ENCODE results near the gene DDO. TPM values are rescaled to one million over a fixed set of nuclear protein-coding genes. Genes with fewer than 3 reads are reported as not detected.

Gene DDO, protein sequence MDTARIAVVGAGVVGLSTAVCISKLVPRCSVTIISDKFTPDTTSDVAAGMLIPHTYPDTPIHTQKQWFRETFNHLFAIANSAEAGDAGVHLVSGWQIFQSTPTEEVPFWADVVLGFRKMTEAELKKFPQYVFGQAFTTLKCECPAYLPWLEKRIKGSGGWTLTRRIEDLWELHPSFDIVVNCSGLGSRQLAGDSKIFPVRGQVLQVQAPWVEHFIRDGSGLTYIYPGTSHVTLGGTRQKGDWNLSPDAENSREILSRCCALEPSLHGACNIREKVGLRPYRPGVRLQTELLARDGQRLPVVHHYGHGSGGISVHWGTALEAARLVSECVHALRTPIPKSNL
- polyA plus RNA-seq (2011; rRNA removed) (0.67 and 0.68 TPM in 2 replicates), polyA minus RNA-seq (2011; rRNA and poly(A)+ RNA removed) (0.39 and 0.55 TPM in 2 replicates)

- Histone ChIP-seq H3K27ac (ENCODE audit: low read depth, low read length) (no peak within 1 kb of the TSS), H3K27me3 (ENCODE audit: control insufficient read depth, insufficient read depth, low read length) (peaks cover 17% of the 10 kb centered on the region), H3K9me3 (ENCODE audit: control insufficient read depth, insufficient read depth, low read length) (no peaks in the 10 kb centered on the region), H3K4me3 (ENCODE audit: low read depth, low read length) (peak within 1 kb of the TSS; percentile 38)
- no peak for DNase-seq (ENCODE audit: low read depth, low spot score)
- TF ChIP-seq, protein P1, sequence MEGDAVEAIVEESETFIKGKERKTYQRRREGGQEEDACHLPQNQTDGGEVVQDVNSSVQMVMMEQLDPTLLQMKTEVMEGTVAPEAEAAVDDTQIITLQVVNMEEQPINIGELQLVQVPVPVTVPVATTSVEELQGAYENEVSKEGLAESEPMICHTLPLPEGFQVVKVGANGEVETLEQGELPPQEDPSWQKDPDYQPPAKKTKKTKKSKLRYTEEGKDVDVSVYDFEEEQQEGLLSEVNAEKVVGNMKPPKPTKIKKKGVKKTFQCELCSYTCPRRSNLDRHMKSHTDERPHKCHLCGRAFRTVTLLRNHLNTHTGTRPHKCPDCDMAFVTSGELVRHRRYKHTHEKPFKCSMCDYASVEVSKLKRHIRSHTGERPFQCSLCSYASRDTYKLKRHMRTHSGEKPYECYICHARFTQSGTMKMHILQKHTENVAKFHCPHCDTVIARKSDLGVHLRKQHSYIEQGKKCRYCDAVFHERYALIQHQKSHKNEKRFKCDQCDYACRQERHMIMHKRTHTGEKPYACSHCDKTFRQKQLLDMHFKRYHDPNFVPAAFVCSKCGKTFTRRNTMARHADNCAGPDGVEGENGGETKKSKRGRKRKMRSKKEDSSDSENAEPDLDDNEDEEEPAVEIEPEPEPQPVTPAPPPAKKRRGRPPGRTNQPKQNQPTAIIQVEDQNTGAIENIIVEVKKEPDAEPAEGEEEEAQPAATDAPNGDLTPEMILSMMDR (IDR thresholded peaks at IDR 0.05; ENCODE audit: low read depth, low read length), result no peak
- POLR2A ChIA-PET, result no interaction called here
- CTCF ChIA-PET, result interaction anchor here (1.9 kb wide), 1 partner anchor 376 kb away, joined by 6 read pairs; no protein-coding TSS in a partner anchor
These were observed at the start of gene DDO for GRCh38 chr6:110415086-110415916. Gene DDO (minus strand): TSS chr6:110415575. CDS start chr6:110413462, 2,113 bp downstream.

GRCh38 chr6:110462884-110463481 is 47.6 kb upstream of the DDO start:
- ChIA-PET POLR2A (no interaction called here), CTCF (no interaction called here)
- Histone ChIP-seq H3K4me3 (ENCODE audit: low read depth, low read length) (no peak overlapping the region), H3K27me3 (ENCODE audit: control insufficient read depth, insufficient read depth, low read length) (peaks cover 5% of the 10 kb centered on the region), H3K9me3 (ENCODE audit: control insufficient read depth, insufficient read depth, low read length) (no peaks in the 10 kb centered on the region), H3K27ac (ENCODE audit: low read depth, low read length) (no peak overlapping the region)
- TF ChIP-seq, protein P1 (IDR thresholded peaks at IDR 0.05; ENCODE audit: low read depth, low read length), result no peak
- no peak for DNase-seq (ENCODE audit: low read depth, low spot score)

- ChIA-PET POLR2A (no interaction called here), CTCF (no interaction called here)
- no peak for DNase-seq (ENCODE audit: low read depth, low spot score)
These were observed 46.0 kb upstream of the DDO start for GRCh38 chr6:110461376-110461775.

GRCh38 chr6:110459137-110459536 is 43.8 kb upstream of the DDO start:
- TF ChIP-seq, protein P1 (IDR thresholded peaks at IDR 0.05; ENCODE audit: low read depth, low read length), result no peak
- Histone ChIP-seq H3K27ac (ENCODE audit: low read depth, low read length) (no peak overlapping the region), H3K27me3 (ENCODE audit: control insufficient read depth, insufficient read depth, low read length) (peaks cover 5% of the 10 kb centered on the region), H3K9me3 (ENCODE audit: control insufficient read depth, insufficient read depth, low read length) (no peaks in the 10 kb centered on the region), H3K4me3 (ENCODE audit: low read depth, low read length) (no peak overlapping the region)
- ChIA-PET POLR2A (no interaction called here), CTCF (no interaction called here)
- no peak for DNase-seq (ENCODE audit: low read depth, low spot score)

More at GRCh38 chr6:110461376-110461775, 46.0 kb upstream of the DDO start:
- H3K4me3 ChIP-seq (ENCODE audit: low read depth, low read length), result no peak overlapping the region
- H3K9me3 ChIP-seq (ENCODE audit: control insufficient read depth, insufficient read depth, low read length), result no peaks in the 10 kb centered on the region
- H3K27me3 ChIP-seq (ENCODE audit: control insufficient read depth, insufficient read depth, low read length), result peaks cover 5% of the 10 kb centered on the region
- TF ChIP-seq, protein P1 (IDR thresholded peaks at IDR 0.05; ENCODE audit: low read depth, low read length), result no peak
- no peak overlapping the region for H3K27ac ChIP-seq (ENCODE audit: low read depth, low read length)

Data from AG04450 (cell line).